ENCODE measurements around the gene CCNY. TPM values are rescaled to one million over a fixed set of nuclear protein-coding genes. Genes with fewer than 3 reads are reported as not detected.

CCNY gene
- total RNA-seq, 2 donors from 2014 or later: 31.6 to 54.0 TPM

- Histone ChIP-seq H3K4me3 (no peak overlapping the region), H3K27ac (peak overlapping the region; percentile 17 to 41), H3K9me3 (no peaks in the 10 kb centered on the region), H3K36me3 (no peaks in the 10 kb centered on the region), H3K27me3 (replicated peaks; ENCODE audit: insufficient read depth) (no peaks in the 10 kb centered on the region), H3K4me1 (replicated peaks) (peaks cover 8% of the 10 kb centered on the region)
- peak; percentile 23 for DNase-seq (ENCODE audit: low spot score)
- intact Hi-C loops (cut with DNase I): no loop called here
- 40% methylated on average over 8 of the region's 8 CpGs for WGBS
- TF ChIP-seq CTCF (IDR thresholded peaks at IDR 0.05): no peak
- TF ChIP-seq POLR2A (IDR thresholded peaks at IDR 0.05): no peak
- TF ChIP-seq POLR2AphosphoS5 (IDR thresholded peaks at IDR 0.05): peak; percentile 12
These were observed 88.5 kb downstream of the CCNY start for GRCh38 chr10:35424680-35425285.

- Histone ChIP-seq H3K9me3 (no peaks in the 10 kb centered on the region), H3K36me3 (no peaks in the 10 kb centered on the region), H3K27ac (peak overlapping the region in 1 of 2 donors; percentile 41), H3K4me3 (no peak overlapping the region), H3K27me3 (replicated peaks; ENCODE audit: insufficient read depth) (no peaks in the 10 kb centered on the region), H3K4me1 (replicated peaks) (peaks cover 8% of the 10 kb centered on the region)
- intact Hi-C loops (cut with DNase I): no loop called here
- TF ChIP-seq POLR2AphosphoS5 (IDR thresholded peaks at IDR 0.05) (no peak), CTCF (IDR thresholded peaks at IDR 0.05) (no peak)
- WGBS: 82% methylated on average over 1 of the region's 1 CpG
- no peak for DNase-seq (ENCODE audit: low spot score)
These were observed 89.3 kb downstream of the CCNY start for GRCh38 chr10:35425595-35425994.

GRCh38 chr10:35426657-35427056 lies 90.3 kb downstream of the CCNY start:
- peaks cover 8% of the 10 kb centered on the region for H3K4me1 ChIP-seq (replicated peaks)
- H3K27ac ChIP-seq: peak overlapping the region in 1 of 2 donors; percentile 8

GRCh38 chr10:35427543-35427942 lies 91.2 kb downstream of the CCNY start:
- TF ChIP-seq POLR2A (IDR thresholded peaks at IDR 0.05) (no peak), CTCF (IDR thresholded peaks at IDR 0.05) (no peak), POLR2AphosphoS5 (IDR thresholded peaks at IDR 0.05) (no peak)
- Histone ChIP-seq H3K9me3 (no peaks in the 10 kb centered on the region), H3K4me3 (no peak overlapping the region), H3K27ac (no peak overlapping the region), H3K27me3 (replicated peaks; ENCODE audit: insufficient read depth) (no peaks in the 10 kb centered on the region), H3K4me1 (replicated peaks) (peaks cover 8% of the 10 kb centered on the region), H3K36me3 (no peaks in the 10 kb centered on the region)
- DNase-seq (ENCODE audit: low spot score): no peak
- intact Hi-C loops (cut with DNase I): no loop called here
- WGBS: 90% methylated on average over 1 of the region's 1 CpG

More at GRCh38 chr10:35426657-35427056, 90.3 kb downstream of the CCNY start:
- TF ChIP-seq CTCF (IDR thresholded peaks at IDR 0.05) (no peak), POLR2AphosphoS5 (IDR thresholded peaks at IDR 0.05) (no peak), POLR2A (IDR thresholded peaks at IDR 0.05) (no peak)
- intact Hi-C loops (cut with DNase I): no loop called here
- no peak overlapping the region for H3K4me3 ChIP-seq
- no peaks in the 10 kb centered on the region for H3K9me3 ChIP-seq
- no peak for DNase-seq (ENCODE audit: low spot score)
- no peaks in the 10 kb centered on the region for H3K27me3 ChIP-seq (replicated peaks; ENCODE audit: insufficient read depth)
- no peaks in the 10 kb centered on the region for H3K36me3 ChIP-seq

GRCh38 chr10:35428521-35428920 lies 92.2 kb downstream of the CCNY start:
- H3K27me3 ChIP-seq (replicated peaks; ENCODE audit: insufficient read depth): no peaks in the 10 kb centered on the region
- no peak overlapping the region for H3K27ac ChIP-seq
- TF ChIP-seq CTCF (IDR thresholded peaks at IDR 0.05) (no peak), POLR2A (IDR thresholded peaks at IDR 0.05) (no peak), POLR2AphosphoS5 (IDR thresholded peaks at IDR 0.05) (no peak)
- WGBS: 95% methylated on average over 1 of the region's 1 CpG
- intact Hi-C loops (cut with DNase I): no loop called here
- DNase-seq (ENCODE audit: low spot score): no peak
- H3K4me3 ChIP-seq: no peak overlapping the region
- H3K4me1 ChIP-seq (replicated peaks): peaks cover 8% of the 10 kb centered on the region
- H3K36me3 ChIP-seq: no peaks in the 10 kb centered on the region
- H3K9me3 ChIP-seq: no peaks in the 10 kb centered on the region

Measured in prostate gland (tissue), 2 donors.